HEK293T (cell line): ENCODE measurements around the gene SLC34A1.

Experiments used
- ARNT ChIP-seq: fragments of 450-650 bp; IDR thresholded peaks from 2 replicates; pipeline ENCODE4 v1.6.1; 2017; ENCODE audit warnings: mild to moderate bottlenecking
- ELF4 ChIP-seq: fragments of 450-650 bp; IDR thresholded peaks from 2 replicates; pipeline ENCODE4 v1.6.1; 2017; ENCODE audit warnings: antibody characterized with exemption
- FOXA1 ChIP-seq: fragments of 450-650 bp; IDR thresholded peaks from 2 replicates; pipeline ENCODE4 v1.6.1; 2016; ENCODE audit warnings: mild to moderate bottlenecking
- FOXK2 ChIP-seq: fragments of 450-650 bp; IDR thresholded peaks from 2 replicates; pipeline ENCODE4 v1.6.1; 2016; ENCODE audit warnings: mild to moderate bottlenecking
- FOXM1 ChIP-seq: fragments of 450-650 bp; IDR thresholded peaks from 2 replicates; pipeline ENCODE4 v1.6.1; 2017; ENCODE audit warnings: mild to moderate bottlenecking, borderline replicate concordance
- L3MBTL2 ChIP-seq: fragments of 450-650 bp; conservative IDR thresholded peaks from 2 replicates; pipeline ENCODE4 v1.6.1; 2016; ENCODE audit warnings: mild to moderate bottlenecking
- NFRKB ChIP-seq: fragments of 450-650 bp; IDR thresholded peaks from 2 replicates; pipeline ENCODE4 v1.6.1; 2016; ENCODE audit warnings: mild to moderate bottlenecking, moderate library complexity
- SP1 ChIP-seq: fragments of 450-650 bp; IDR thresholded peaks from 2 replicates; pipeline ENCODE4 v1.6.1; 2017

DNA sequence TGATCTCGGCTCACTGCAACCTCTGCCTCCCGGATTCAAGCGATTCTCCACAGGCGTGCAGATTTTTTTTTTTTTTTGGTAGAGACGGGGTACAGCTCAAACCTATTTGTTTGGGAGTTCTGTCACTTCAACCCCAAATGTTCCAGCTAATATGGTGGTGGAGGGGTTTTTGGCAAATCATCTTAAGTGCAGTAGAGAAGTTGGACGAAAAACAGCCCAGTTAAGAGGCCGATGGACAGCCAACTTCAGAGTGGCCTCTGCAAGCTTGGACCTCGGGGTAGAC, 61.6 kb downstream of the SLC34A1 start:
- TF ChIP-seq FOXM1 (no peak), NFRKB (no peak), L3MBTL2 (no peak), FOXK2 (no peak), FOXA1 (no peak), ARNT (no peak), ELF4 (no peak), SP1 (no peak)
